NCI-H1436 treated with DMSO at 0.1 percent for 48 hours (cell line): ENCODE measurements around the gene TAL1.
"Not testable (repeated sequence)": the region's sequence is repeated elsewhere in the genome, so short reads cannot be mapped to it uniquely, and the experiment has no call there.

Experiments
- DNase-seq: peaks from one replicate; lab custom pipeline; 2025; lab: John Stamatoyannopoulos, UW

Gene TAL1

DNA sequence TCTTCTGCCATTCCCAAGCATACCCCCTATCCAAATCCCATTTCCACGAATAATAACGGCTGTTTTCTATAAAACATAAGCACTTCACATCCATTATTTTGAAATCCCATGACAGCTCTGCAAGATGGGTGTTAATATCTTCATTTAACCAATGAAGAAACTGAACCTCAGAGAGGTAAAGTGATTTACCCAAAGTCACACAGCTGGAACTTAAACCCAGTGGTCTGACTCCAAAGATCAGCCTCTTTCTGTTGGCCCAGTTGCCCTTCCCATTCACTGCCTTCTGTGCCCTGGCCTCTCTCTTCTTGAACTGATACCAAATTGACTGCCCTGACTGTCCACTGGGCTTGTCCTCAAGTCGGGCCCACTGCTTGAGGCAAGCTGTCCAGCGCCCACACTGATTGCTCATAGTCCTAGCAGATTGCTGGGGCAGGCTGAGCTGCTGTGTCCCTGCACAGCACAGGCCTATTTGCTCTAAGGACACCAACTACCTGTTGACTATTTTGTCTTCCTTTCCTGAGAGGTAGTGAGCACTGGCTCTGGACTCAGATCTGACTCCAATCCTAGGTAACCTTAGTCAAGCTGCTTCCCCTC is 19.3 kb downstream of the TAL1 start:
- no peak for DNase-seq

DNA sequence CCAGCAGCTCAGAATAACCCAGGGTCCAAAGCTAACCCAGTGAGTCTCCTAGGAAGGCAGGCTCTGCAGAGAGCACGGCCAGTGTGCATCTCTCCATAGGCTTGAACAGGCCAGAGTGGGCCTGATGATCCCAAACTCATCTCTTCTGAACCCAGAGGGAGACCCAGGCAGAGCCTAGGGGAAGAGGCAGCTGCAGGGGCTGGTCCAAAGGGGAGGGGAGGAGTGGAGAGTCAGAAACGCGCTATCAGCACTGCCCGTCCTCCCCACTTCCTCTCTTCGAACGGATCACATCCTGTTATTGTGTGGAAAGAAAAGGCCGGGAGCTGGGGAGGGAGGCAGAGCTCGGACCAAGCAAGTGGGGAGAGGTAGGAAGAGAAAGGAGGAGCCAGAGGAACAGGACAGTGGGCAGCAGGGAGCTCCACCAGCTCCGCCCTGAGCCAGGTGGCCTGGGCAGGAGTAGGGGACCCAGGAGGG is 20.2 kb downstream of the TAL1 start:
- DNase-seq: no peak

DNA sequence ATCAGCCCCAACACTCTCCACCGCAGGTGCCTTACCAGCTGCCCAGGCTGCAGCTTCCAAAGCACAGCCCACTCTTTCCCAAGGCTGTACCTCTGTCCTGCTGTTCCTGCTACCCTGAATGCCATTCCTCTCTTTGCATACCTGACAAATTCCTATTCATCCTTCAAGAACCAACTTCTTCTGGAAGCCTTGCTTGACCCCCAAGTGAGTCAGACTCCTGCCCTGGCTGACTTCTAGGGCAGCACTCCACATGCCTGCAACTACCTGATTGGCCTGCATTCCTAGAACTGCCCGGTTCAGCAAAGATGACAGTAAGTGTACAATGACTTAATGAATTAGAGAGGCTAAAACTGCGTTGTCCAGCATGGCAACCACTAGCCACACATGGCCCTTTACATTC is 21.4 kb downstream of the TAL1 start:
- no peak for DNase-seq

DNA sequence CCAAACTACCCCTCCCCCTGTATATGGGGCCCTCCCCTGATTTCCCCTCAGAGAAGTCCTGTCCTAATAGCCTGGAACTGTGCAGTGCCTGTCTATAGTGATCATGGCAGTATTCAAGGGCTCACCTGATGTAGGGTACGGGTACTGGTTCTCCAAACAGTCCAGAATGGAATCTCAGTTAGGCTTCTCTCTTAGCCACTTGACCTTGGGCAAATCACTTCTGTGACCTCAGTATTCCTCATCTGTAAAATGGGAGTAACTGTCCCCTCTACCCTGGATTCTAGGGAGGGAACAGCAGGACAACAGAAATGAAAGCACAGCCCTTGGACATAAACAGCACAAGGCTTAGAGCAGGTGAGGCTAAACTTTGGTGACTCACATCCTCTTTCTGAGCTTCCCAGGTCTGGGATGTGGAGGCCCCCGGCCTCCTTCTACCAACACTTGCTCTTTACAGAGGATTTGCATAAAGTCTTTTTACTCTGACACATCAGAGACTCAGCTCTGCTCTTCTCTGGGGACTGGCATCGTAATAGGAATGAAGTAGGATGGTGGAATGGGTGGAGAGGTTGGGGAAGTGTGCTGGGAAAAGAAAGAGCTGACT is 22.2 kb downstream of the TAL1 start:
- DNase-seq: no peak

DNA sequence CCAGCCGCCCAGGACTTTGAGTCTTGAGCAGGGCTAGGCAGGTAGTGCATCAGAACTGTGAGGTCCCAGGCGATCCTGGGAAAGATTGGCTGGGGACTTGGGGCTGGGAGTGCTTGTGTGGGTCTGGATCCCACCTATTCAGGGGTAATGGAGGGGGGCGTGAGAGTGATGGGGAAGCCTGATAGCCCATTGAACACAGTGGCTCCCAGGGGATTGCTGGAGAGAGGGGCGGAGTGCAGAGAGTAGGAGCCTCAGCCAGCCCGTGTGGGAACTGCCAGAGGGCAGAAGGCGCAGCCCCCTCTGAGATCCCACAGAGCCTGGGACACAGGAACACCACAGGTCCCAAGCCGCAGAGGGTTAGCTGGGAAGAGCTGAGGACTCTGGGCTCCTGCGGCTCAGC is 22.9 kb downstream of the TAL1 start:
- no peak for DNase-seq

DNA sequence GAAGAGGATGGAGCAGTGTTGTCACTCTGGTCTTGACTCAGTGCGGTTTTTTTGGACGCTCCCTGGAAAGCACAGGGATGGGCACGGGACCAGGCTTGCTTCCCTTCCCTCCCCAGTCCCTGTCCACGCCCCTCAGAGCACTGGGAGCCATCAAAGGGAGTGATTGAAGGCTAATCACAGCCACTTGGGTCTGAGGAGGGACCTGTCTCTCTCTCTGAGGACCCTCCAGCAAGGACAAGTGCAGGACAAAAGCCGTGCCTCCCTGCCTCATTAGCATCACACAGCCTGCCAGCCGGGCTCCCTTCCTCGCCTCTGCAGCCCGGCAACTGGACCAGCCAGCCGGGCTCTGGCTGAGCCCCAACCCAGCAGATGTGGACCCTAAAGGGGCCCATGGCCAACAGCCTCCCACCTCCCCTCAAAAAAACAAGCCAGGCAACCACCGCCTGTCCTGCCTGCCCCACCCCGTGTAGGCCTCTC is 23.6 kb downstream of the TAL1 start:
- no peak for DNase-seq

DNA sequence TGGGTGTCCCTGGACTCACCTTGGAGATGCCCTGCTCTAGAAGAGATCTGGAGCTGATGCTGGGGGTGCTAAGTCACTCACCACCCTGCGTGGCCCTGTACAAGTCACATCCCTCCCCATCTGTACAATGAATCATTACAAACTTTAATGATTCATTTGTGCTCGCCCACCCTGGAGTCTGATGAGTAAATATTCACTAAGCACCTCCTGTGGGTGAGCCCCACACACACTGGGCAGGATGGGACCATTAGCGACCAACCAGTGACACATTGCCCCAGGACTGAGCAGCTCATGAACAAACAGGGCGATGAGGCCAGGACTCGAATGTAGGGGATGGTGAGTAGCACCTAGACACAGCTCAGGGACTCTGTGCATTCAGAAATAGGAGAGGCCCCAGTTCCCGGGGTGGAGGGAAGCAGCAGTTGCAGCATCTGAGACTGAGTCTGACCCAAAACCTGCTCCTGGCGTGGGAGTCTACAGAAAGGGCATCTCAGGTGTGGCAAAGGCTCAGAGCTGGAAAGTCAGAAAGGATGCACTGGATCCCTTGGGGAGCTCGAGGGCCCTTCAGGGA is 24.1 kb downstream of the TAL1 start:
- DNase-seq: no peak

DNA sequence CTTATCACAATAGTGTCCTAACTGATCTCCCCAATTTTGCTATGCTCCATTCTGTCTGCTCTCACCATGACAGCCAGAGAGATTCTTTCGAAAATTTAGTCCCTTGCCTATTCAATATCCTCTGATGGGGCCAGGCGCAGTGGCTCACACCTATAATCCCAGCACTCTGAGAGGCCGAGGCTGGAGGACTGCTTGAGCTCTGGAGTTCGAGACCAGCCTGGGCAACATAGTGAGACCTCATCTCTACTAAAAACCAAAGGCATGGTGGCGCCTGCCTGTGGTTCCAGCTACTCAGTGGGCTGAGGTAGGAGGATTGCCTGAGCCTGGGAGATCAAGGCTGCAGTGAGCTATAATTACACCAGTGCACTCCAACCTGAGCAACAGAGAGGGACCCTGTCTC is 26.1 kb downstream of the TAL1 start:
- no peak for DNase-seq

DNA sequence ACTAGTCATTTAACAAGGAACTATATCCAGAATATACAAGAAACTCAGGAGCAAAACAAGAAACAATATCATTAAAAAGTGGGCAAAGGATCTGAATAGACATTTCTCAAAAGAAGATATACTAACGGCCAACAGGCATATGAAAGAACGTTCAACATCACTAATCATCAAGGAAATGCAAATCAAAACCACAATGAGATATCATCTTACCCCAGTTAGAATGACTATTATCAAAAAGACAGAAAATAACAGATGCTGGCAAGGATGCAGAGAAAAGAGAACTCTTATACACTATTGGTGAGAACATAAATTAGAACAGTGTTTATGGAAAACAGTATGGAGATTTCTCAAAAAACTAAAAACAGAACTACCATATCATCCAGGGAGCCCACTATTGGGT is 28.5 kb downstream of the TAL1 start:
- not testable (repeated sequence) for DNase-seq

DNA sequence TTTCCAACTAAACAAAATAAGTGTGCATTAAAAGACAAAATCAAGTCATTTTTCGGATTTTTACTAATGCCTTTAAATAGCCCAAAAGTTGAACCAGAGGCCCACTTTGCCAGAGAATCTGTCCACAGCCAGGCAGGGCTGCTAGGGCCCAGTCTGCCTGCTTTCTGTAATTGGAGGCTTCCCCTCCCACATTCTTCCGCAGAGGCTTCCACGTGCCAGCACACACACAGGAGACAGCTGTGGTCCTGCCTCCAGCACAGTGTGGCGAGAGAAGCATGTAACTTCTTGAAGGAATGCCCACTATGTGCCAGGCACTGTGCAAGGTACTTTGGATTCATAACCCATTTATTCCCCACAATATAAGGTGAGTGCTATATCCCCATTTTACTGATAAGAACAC is 30.8 kb downstream of the TAL1 start:
- DNase-seq: no peak

DNA sequence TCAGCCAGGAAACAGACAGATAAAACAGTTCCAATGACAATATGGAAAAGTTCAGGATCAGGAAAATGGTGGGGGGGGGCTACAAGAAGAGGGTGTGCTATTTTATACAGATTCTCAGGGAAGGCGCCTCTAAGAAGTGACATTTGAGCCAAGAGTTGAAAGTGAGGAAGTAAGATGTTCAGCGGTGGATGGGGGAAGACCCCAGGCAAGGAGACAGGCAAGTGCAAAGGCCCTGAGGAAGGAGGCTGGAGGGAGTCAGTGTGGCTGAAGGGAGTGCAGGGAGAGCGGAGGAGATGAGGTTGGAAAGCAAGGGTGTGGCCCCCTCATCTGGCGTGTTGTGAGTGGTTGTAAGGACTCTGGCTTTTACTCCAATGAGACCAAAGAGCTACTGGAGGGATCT is 33.8 kb downstream of the TAL1 start:
- DNase-seq: no peak

DNA sequence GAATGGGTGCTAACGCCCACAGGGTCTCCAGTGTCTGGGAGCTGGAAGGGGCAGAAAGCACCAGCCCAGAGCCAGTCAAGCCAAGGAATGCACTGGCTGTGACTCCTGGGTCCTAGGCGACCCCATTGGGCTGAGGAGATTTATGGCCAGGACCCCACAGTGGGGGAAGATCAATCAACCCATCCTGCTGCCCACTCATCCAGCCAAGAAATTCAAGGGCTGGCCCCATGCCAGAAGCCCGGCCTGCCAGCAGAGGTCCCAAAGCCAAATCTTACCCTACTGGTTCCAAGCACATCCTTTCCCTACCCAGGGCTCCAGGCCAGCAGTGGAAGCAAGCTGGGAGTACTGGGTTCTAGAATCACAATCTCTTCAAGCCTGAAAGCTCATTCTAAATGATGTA is 35.4 kb downstream of the TAL1 start:
- DNase-seq: no peak

DNA sequence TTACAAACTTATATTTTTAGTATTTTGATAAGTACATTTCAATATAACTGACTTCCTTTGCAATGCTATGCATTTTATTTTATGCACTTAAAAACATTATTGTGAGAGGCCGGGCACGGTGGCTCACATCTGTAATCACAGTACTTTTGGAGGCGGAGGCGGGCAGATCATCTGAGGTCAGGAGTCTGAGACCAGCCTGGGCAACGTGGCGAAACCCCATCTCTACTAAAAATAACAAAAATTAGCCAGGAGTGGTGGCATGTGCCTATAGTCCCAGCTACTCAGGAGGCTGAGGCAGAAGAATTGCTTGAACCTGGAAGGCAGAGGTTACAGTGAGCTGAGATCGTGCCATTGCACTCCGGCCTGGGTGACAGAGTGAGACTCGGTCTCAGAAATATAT is 36.0 kb downstream of the TAL1 start:
- not testable (repeated sequence) for DNase-seq

DNA sequence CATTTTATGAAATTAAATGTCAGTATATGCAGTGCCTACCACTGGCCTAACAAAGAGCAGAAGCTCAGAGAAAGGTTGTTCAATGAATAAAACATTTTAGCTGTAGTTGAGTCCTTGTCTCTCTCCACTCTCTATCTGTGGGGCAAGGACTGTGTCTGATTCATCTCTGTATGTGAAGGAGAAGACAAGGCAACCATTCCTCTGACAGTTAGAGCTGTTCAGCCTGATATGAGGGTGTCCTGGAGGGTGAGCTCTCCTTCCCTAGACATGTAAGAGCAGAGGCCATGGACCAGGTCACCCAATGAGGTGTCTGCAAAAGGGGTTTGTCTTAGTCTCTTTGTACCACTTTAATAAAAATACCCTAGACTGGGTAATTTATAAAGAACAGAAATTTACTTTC is 37.7 kb downstream of the TAL1 start:
- no peak for DNase-seq

DNA sequence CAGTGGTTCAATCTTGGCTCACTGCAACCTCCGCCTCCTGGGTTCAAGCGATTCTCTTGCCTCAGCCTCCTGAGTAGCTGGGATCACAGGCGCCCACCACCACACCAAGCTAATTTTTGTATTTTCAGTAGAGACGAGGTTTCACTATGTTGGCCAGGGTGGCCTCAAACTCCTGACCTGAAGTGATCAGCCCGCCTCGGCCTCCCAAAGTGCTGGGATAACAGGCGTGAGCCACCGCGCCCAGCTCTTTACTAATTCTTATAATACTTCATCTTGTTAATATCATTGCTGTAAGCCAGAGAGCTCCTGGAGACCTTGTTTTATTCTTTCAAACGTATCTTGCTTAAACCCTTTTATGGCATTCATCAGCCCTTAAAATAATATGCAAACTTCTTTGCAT is 38.5 kb downstream of the TAL1 start:
- not testable (repeated sequence) for DNase-seq

DNA sequence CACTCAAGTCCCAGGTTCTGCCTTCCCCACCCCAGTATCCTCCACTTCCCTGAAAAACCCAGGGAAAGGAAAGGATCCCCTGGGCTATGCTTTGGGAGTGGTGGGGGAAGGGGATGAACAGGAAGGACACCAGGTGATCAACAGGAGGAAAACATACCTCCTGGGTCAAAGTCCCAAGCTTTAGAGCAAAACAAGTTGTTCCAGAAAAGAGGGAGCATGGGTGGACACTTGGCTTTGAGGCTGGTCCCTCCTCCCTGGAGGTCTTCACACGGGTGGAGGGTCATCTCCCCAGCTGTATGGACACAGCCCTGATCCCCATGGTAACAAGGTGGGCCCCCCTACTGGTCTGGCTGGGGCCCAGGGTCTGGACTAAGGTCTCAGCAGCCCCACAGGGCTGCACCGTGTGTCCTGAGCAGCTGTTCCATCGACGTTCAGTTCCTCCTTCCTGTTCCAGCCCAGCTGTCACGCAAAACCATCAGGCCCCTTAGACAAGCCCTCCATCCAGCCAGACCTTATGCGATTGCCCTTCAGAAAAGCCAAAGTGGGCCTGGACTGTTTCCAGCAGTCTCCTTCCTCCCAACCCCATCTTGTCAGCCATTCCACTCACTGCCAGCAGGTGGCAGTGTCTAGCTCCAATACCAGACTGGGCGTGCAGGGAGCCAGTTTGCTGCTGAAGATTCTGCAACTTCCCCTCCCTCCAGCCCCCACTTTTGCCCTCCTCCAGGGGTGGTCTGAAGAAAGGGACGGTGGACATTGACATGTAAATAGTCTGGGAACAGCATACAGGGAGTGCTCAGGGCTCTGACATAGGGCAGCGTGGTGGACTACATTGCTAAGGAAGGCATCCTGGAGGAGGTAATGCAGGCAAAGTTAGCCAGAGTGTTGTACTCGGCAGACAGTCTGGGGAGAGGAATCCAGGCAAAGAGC is 39.3 kb downstream of the TAL1 start:
- no peak for DNase-seq

DNA sequence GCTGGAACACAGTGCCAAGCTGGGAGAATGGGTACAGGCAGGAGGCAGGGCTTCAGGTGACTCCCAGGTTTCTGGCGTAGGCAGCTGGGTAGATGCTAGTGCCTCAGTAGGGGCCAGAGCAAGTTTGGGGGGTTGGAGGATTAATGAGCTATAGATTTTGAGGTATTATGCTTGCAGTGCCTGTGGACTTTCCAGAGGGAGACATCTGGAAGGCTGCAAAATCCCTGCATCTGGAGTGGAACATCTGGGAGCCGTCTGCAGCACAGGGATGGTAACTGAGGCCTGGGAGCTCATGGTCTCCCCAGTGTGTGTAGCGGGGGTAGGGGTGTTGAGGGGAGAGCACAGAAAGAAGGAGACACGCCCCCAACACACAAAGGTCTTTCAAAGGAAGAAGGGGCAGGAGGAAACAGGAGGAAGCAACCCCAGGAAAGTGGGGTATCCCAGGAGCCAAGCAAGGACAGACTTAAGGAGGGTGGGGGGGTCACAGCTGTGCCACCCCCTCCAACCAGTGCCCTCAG is 40.0 kb downstream of the TAL1 start:
- DNase-seq: no peak

DNA sequence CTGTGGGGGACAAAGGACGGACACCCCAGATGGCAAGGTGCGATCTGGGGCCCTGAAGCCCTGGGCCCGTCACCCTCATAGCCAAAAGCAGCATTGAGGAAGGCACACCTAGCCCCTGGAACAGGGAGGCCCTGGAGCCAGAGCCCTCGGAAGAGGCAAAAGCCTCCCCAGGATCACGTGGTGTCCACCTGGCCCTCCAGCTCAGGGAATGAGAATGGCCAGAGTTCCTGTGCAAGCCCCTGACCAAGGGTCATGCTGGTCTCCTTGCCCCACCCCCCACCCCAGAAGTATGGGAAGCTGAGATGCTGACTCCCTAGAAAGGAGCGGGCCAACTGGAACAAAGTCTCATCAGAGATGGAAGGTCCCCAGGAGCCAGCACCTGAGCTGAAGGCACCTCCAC is 41.2 kb downstream of the TAL1 start:
- DNase-seq: no peak

DNA sequence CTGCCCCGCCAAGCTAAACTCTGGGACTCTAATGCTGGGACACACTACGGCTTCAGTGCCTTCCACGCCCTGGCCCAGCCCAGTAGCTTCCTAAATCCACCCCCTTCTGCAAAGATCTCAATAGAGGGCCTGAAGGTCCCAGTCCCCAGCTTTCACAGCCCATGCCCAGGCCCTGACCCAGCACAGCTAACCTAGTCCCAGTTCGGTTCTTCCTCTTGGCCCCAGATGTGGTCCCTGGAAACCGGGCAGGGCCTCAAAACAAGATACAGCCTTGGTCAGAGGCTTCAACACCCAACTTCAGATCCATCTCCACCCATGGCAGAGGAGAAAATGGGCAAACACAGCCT is 41.5 kb downstream of the TAL1 start:
- no peak for DNase-seq

DNA sequence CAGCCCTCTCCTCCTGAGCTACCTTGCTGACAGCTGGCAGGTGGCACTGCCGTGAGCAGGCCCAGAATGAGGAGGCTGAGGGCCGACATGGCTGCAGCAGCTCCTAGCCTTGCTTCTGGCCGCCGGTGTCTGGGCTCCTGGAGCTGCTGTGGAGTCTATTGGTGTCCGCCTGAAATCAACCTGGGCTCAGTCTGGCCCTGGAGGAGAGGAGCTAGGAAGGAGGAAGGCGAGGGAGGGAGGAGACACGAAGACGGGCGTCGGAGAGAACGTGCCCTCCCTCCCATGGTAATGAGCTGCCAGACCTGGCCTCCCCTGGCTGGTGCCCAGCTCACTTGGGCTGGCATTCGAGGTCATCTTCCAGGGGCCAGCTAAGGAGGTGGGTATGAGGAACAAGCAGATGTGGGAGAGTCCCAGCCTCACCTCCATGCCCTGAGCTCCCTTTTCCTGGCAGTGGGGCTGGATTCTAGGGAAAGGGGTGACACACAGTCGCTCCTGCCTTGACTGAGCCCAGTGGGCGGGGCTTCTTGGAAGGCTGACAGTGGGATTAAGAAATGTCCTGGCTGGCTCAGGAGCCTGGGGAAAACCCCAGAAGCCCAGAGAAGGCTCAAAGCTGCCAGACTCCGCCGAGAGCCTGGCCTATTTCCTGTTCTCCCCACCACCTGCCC is 42.0 kb downstream of the TAL1 start, which contains the start of gene PDZK1IP1:
Gene PDZK1IP1, minus strand, starts transcription at position 193 of the 665 bp plus-strand sequence. Its CDS starts 104 bp downstream, at position 89.
- DNase-seq: no peak
